DMS79 (cell line): Measurements from ENCODE around the gene TBC1D7.

ENCODE experiments used
- DNase-seq: peaks from one replicate; lab custom pipeline; 2025; lab: John Stamatoyannopoulos, UW

The TBC1D7 gene

GRCh38 chr6:13294499-13295069 lies 33.8 kb downstream of the TBC1D7 start:
- no peak for DNase-seq

- DNase-seq, result no peak
Measured at GRCh38 chr6:13292774-13293173, 35.6 kb downstream of the TBC1D7 start.

DNA sequence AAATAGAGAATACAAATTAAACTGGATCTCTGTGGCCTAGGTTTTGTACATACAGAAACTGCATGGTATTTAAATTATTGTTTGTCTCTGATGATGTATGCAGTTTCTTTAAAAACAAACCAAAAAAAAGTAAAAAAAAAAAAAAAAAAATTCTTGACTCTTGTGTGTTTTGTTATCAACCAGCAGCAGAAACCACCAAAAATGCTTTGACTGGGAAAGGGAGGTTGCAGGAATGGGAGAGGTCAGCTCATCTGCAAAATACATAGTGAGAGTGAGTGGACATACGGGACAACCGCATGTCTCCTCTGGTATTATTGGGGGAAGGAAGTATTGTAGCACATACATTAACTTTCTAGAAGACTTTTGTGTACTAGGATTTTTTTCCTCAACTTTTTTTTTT lies 38.0 kb downstream of the TBC1D7 start:
- DNase-seq, result no peak

- no peak for DNase-seq
Measured at GRCh38 chr6:13289789-13290318, 38.5 kb downstream of the TBC1D7 start.

GRCh38 chr6:13288969-13289391 lies 39.4 kb downstream of the TBC1D7 start:
- no peak for DNase-seq

DNA sequence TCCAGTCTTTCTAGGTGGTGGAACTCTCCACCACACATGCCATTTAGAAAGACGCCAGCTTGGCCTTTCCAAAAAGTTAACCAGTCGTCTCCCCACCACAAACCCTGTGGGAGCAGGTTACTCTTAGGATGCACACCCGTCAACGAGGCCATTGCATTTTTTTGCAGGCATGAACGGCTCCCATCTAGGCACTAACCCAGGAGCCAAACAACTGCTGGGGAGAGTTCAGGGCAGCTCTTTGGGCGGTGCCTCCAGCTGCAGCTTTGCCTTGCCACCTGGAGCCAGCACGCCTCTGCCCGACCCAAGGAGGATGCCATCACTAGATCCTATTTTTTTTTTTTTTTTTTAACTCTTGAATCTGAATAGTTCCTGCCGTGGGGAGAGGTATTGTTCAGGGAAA lies 39.9 kb downstream of the TBC1D7 start:
- DNase-seq, result no peak

DNA sequence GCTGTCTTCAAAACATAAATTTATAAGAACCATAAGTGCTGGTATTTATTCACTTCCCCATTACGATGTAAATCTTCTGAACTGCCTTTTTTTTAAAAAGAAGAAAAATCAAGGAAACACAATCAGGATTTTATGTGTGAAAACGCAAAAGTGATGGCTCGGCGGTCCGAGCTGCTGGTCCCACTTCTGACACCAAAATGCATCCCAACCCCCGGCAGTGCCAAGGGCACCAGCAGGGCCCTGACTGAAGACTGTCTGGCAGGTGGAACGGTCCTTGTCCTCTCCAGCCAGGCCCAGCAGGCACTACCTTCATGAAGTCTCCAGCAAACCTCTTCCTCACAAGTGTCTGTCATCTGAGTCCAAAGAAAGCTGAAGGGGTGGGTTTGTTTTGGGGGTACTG lies 41.2 kb downstream of the TBC1D7 start:
- DNase-seq, result no peak

DNA sequence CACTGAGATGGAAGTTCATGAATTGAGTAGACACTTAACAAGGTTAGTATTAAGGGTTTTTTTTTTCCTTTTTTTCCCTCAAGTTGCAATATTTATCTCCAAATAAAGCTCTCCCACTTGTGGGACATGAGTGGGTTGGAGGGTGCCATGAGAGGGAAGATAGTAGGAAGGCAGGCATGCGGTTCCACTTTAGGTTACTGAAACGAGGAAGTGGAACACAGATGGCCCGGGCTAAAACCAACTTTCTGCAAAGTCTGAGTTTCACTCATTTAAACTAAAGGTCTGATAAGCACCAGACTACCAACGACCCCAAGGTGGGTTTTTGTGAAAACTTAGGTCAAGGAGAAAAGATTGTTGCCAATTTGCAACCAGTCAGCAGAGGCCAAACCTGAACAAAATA lies 42.2 kb downstream of the TBC1D7 start:
- DNase-seq, result no peak

- DNase-seq, result no peak
Measured at GRCh38 chr6:13285705-13286104, 42.6 kb downstream of the TBC1D7 start.

DNA sequence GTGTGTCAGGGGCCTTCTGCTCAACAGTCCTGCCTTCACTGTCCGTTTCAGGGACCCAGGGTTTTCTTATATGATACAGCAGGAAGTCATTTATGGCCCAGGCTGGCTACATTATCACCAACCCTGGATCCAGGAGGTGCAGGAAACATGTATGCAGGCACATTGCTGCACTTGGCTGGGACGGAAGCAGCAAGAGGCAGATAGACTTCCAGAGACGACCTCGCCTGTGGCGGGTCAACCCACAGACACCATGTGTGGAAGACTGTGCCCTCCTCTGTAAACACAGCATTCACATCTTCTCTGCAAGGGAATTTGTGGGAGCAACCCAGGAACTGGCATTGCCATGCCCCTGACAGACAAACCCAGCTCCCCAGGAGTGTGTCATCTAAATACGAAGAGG lies 43.7 kb downstream of the TBC1D7 start:
- DNase-seq, result no peak

DNA sequence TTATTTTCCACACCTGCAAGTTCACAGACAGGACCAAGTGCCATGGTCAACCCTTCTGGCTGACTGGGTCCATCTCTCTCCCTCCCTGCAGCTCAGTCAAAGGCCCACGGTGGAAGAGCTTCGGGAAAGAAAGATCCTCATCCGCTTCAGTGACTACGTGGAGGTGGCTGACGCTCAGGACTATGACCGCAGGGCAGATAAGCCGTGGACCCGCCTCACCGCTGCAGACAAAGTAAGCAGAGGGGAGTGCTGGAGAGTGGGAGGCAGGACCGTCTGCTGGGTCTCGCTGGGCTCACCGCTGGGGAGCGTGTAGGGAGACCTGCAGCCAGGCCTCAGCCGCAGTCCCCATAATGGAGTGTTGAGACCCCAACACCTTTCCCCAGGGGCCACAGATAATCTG lies 45.0 kb downstream of the TBC1D7 start:
- no peak for DNase-seq

GRCh38 chr6:13282393-13283069 lies 45.8 kb downstream of the TBC1D7 start:
- no peak for DNase-seq

DNA sequence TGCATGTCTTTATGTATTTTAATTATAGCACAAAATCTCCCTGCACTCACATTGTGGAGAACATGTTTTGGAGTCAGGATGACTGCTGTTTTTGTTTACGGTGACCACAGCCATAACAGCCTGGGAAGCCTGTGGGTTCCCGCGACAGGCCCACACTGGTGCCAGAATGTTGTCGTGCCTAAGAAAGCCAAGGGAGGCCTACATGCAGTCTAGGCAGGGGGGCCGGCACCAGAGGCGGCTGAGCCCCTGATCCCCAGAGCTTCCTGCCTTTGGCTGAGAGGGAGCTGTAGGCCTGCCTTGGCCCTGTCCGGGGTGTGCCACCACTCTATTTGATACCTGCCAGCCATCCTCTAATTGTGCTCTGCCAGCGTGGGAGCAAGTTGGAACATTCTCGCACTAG lies 46.7 kb downstream of the TBC1D7 start:
- DNase-seq, result no peak

DNA sequence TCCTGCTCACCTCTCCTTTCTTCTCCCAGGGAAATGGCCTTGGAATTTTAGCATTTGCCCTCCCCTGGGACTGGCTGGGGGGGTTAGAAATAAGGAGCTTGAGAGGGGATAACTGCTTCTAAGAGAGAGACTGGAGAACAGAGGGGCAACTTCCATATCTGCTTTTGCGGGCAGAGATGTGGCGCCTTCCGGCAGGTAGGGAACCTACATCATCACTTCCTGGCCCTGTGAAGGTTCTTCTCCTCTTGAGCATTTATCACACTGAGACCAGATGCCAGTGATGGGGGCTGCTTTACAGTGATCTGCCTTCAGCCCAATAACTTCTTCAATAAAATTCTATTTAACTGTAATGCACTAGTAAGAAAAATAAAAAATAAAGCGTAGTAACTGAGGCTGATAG lies 48.1 kb downstream of the TBC1D7 start:
- DNase-seq, result no peak

DNA sequence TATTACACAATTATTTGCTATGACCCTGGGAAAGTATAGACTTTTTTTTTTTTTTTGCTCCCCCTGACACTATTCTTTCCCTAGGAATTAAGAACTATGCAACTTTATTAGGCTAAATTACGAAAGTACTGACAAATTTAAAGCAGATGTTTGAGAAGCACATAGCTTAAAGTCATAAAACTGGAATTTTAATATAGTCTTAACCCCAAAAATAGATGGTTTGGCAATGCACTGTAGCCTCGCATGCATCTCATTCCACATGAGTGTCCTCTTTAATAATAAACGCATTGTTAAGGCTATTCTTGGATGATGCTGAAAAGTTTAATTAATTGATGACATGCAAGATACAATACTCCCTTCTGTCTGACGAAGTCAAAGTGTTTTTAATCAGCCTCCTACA lies 49.3 kb downstream of the TBC1D7 start:
- no peak for DNase-seq

- DNase-seq, result no peak
Measured at GRCh38 chr6:13278164-13278563, 50.2 kb downstream of the TBC1D7 start.

GRCh38 chr6:13277231-13277630 lies 51.1 kb downstream of the TBC1D7 start:
- no peak for DNase-seq

DNA sequence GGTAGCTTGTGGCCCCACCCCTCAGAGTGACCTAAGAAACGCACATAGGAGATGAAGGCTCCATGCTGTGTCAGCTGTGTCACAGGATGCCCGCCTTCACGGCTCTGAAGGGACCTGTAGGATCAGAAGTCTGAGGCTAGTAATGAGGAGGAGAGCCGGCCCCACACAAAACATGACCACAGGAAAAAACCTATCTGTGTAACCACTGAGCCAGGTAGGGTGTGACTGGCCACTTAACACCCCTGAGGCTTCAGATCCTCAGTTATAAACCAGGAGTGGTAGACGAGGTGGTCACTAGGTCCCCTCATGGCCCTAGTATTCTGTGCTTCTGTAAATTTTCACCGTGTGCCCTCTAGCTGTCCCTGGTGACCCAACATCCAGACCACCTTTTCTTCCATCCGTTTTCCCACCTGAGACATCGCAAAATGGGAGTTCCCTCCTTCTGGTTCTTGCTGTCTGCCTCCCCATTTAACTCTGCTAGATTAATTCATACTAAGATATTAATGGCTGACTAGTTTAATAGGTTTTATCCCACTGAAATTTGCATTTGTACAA lies 52.8 kb downstream of the TBC1D7 start:
- no peak for DNase-seq

DNA sequence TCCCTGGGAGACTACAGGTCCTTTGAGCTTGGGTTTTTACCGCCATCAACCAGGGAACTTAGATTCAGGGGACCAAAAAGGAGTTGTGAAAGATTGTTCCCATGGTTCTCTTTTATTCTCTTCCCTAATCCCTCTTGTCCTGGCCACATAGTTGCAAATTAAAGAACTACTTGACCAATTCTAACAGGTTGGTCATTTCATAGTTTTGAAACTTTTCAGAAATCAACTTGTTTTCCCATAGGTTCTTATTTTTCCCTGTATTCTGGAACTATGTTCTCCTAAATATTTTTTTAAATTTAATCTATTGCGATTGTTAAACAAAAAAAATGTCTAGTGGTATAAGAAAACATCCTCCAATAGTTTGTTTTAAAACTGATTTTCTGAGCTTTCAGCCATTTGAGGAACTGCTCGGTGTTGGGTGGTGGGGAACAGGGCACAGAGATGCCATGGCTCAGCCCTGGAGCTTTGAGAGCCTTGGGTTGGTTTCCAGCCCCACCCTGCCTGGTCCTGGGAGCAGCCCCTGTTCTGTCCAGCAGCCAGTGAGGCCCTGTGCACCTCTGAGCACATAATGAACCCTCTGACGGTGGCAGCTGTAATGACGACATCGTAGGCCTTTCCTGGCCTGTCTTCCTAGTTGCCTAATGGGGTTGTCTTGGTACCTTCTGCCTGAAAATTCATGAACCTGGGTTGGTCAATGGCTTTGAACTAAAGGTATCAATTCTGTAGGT lies 53.5 kb downstream of the TBC1D7 start:
- DNase-seq, result no peak

DNA sequence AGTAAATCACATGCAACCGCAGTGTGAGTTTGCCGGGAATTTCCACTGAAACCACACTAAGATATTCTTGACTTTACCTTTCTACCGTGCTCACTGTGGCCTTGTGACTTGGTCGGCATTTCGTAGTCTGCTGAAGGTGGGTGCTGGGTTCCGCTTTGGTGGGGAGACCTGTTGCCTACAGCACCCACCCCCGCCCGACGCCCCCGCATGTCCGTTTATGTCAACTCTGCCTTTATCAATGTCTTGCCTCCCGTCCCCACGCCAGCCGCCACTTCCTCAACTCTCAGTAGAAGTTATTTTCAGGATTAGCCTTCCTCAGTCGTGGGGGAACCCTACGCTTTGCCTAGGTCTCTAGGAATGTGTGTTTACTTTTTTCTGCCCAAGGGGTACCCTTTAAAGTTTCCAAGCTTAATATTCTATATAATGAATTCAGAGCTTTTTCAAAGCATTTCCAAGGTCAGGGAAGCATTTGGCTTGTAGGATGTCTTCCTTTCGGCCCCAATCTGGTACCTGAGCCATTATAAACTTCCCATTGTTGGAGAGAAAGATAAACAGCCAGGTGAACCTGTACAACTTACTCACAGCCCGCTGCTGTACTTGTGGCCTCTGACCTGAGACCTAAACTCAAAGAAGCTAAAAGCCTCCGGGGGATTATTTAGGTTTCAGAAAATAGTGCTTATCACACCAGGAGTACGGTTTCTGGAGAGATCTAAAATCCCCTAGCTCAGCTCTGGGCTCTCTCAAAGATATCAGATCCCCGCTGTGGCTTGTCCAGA lies 54.2 kb downstream of the TBC1D7 start:
- no peak for DNase-seq

- DNase-seq, result no peak
Measured at GRCh38 chr6:13273202-13273930, 55.0 kb downstream of the TBC1D7 start.
